Loucy (cell line): ENCODE measurements around the gene FBRSL1.

Experiments used
- CTCF ChIP-seq: fragments of 200-600 bp; sonication (generic); conservative IDR thresholded peaks from 2 replicates; pipeline ENCODE4 v1.5.1; 2014; ENCODE audit warnings: mild to moderate bottlenecking, antibody characterized with exemption, low read length
- EZH2phosphoT487 ChIP-seq: fragments of 200-600 bp; IDR thresholded peaks from 2 replicates; pipeline ENCODE4 v1.6.1; 2018; ENCODE audit warnings: antibody characterized with exemption, mild to moderate bottlenecking, moderate library complexity, borderline replicate concordance

DNA sequence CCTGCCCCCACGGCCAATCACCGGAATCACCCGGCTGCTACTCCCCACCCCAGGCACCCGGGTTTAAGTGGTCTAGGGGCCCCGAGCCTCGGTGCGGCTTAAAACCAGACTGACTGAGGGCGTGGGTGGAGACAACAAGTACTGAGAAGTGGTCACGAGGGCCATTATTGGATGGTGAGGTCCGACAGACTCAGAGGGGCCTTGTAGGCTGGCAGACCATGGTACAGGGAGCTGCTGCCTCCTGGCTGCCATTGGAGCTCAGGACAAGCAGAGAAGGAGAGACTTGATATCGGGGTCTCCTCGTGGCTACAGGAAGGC is 54.1 kb downstream of the FBRSL1 start:
- TF ChIP-seq CTCF (no peak), EZH2phosphoT487 (no peak)
